Liver (tissue), 2 donors: ENCODE measurements around the gene DNAJA4.

Source experiments
- FOXA1 ChIP-seq: IDR thresholded peaks from 2 replicates; pipeline ENCODE4 v1.6.1; 2016; ENCODE audit warnings: antibody characterized with exemption
- TF ChIP-seq, protein P1 (sequence below): fragments of 150-350 bp; IDR thresholded peaks from 2 replicates; pipeline ENCODE4 v1.5.1; 2017; ENCODE audit warnings: improper control_type of control experiment, low read depth, low read length; ENCODE audit not compliant: missing input control
- donor health status: healthy.

DNA sequence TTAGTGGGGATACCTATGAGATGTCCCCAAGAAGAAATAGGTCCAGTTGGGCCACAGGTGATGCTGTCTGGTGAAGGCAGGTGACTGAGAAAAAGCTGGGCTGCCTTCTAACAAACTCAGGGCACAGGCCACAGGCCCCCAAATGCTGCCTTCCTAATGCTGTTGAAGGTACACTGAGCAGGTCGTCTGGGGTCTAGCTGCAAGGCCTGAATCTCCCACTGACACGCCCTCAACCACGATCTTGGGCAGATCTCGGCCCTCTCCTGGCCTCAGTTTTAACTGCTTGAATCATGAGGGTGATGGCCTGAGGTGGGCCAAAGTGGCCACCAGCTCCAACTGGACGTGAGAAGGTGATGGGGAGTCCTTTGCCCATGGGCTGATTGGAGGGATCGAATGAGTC is 27.9 kb upstream of the DNAJA4 start:
- TF ChIP-seq, protein P1, sequence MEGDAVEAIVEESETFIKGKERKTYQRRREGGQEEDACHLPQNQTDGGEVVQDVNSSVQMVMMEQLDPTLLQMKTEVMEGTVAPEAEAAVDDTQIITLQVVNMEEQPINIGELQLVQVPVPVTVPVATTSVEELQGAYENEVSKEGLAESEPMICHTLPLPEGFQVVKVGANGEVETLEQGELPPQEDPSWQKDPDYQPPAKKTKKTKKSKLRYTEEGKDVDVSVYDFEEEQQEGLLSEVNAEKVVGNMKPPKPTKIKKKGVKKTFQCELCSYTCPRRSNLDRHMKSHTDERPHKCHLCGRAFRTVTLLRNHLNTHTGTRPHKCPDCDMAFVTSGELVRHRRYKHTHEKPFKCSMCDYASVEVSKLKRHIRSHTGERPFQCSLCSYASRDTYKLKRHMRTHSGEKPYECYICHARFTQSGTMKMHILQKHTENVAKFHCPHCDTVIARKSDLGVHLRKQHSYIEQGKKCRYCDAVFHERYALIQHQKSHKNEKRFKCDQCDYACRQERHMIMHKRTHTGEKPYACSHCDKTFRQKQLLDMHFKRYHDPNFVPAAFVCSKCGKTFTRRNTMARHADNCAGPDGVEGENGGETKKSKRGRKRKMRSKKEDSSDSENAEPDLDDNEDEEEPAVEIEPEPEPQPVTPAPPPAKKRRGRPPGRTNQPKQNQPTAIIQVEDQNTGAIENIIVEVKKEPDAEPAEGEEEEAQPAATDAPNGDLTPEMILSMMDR = no peak
- TF ChIP-seq FOXA1 = no peak
